ENCODE data around the gene ARFGEF3.
A peak's percentile ranks its signal among the peaks of the same experiment; 100 is the strongest.

Gene ARFGEF3

GRCh38 chr6:138318741-138319375 is 157.1 kb downstream of the ARFGEF3 start:
- Histone ChIP-seq H3K4me1 (ENCODE audit: control insufficient read depth, insufficient read depth, low read length) (no peaks in the 10 kb centered on the region), H3K4me3 (ENCODE audit: low read depth, low read length) (no peak overlapping the region), H3K27ac (ENCODE audit: extremely low read depth, low read depth, low read length) (no peak overlapping the region), H3K9me3 (ENCODE audit: control insufficient read depth, insufficient read depth, low read depth, low read length) (no peaks in the 10 kb centered on the region), H3K36me3 (ENCODE audit: control insufficient read depth in 2 of 2, insufficient read depth in 1 of 2, low read length in 2 of 2) (peaks cover 6 to 48% of the 10 kb centered on the region in 2 experiments)
- ChIA-PET CTCF (interaction anchor here (0.6 to 1.0 kb wide), 2 partner anchors 31 to 83 kb away, joined by 3 read pairs; no protein-coding TSS in a partner anchor), POLR2A (interaction anchor here (0.5 kb wide), 1 partner anchor 52 kb away, joined by 5 read pairs; no protein-coding TSS in a partner anchor)
- no peak for TF ChIP-seq ZNF140 (tag by site-specific recombination; IDR thresholded peaks at IDR 0.05)
- TF ChIP-seq ZBTB21 (tag by site-specific recombination; IDR thresholded peaks at IDR 0.05), result no peak
- no peak for TF ChIP-seq OVOL3 (tag by site-specific recombination; IDR thresholded peaks at IDR 0.05)
- TF ChIP-seq ZNF221 (tag by site-specific recombination; IDR thresholded peaks at IDR 0.05; ENCODE audit: borderline replicate concordance), result no peak
- TF ChIP-seq ZNF555 (tag by site-specific recombination; conservative IDR thresholded peaks at IDR 0.05), result no peak
- TF ChIP-seq ZNF777 (tag by site-specific recombination; IDR thresholded peaks at IDR 0.05; ENCODE audit: borderline replicate concordance), result no peak
- TF ChIP-seq ZNF585B (tag by site-specific recombination; IDR thresholded peaks at IDR 0.05), result no peak
- no peak for TF ChIP-seq ZNF768 (tag by site-specific recombination; IDR thresholded peaks at IDR 0.05)
- no peak for TF ChIP-seq ZXDB (tag by site-specific recombination; IDR thresholded peaks at IDR 0.05)
- TF ChIP-seq SCRT1 (tag by site-specific recombination; IDR thresholded peaks at IDR 0.05; ENCODE audit: borderline replicate concordance), result no peak
- TF ChIP-seq ZNF791 (tag by site-specific recombination; IDR thresholded peaks at IDR 0.05), result no peak
- no peak for TF ChIP-seq ZNF548 (tag by site-specific recombination; IDR thresholded peaks at IDR 0.05)
- no peak for TF ChIP-seq ZNF529 (tag by site-specific recombination; IDR thresholded peaks at IDR 0.05; ENCODE audit: insufficient replicate concordance)
- no peak for TF ChIP-seq ZNF558 (tag by site-specific recombination; IDR thresholded peaks at IDR 0.05)
- no peak for TF ChIP-seq REPIN1 (tag by site-specific recombination; IDR thresholded peaks at IDR 0.05; ENCODE audit: low read depth)
- TF ChIP-seq ZBTB17 (tag by site-specific recombination; IDR thresholded peaks at IDR 0.05), result no peak
- TF ChIP-seq ZNF114 (tag by site-specific recombination; IDR thresholded peaks at IDR 0.05), result no peak
- no peak for TF ChIP-seq ZSCAN4 (tag by site-specific recombination; IDR thresholded peaks at IDR 0.05)
- TF ChIP-seq ZNF362 (tag by site-specific recombination; IDR thresholded peaks at IDR 0.05), result no peak
- TF ChIP-seq ZNF214 (tag by site-specific recombination; IDR thresholded peaks at IDR 0.05; ENCODE audit: borderline replicate concordance), result no peak

GRCh38 chr6:138321934-138322333 is 160.2 kb downstream of the ARFGEF3 start:
- ChIA-PET CTCF (interaction anchor here (0.5 kb wide), 1 partner anchor 46 kb away, joined by 4 read pairs; no protein-coding TSS in a partner anchor), POLR2A (no interaction called here)
- Histone ChIP-seq H3K27ac (ENCODE audit: extremely low read depth, low read depth, low read length) (no peak overlapping the region), H3K4me1 (ENCODE audit: control insufficient read depth, insufficient read depth, low read length) (no peaks in the 10 kb centered on the region), H3K9me3 (ENCODE audit: control insufficient read depth, insufficient read depth, low read depth, low read length) (no peaks in the 10 kb centered on the region), H3K36me3 (ENCODE audit: control insufficient read depth in 2 of 2, insufficient read depth in 1 of 2, low read length in 2 of 2) (peaks cover 6 to 59% of the 10 kb centered on the region in 2 experiments), H3K4me3 (ENCODE audit: low read depth, low read length) (no peak overlapping the region)
- TF ChIP-seq ZNF837 (tag by site-specific recombination; IDR thresholded peaks at IDR 0.05), result no peak
- peak; percentile 97 for TF ChIP-seq ZNF10 (tag by site-specific recombination; IDR thresholded peaks at IDR 0.05)
- no peak for TF ChIP-seq ZNF302 (tag by site-specific recombination; IDR thresholded peaks at IDR 0.05; ENCODE audit: low read depth)
- no peak for TF ChIP-seq ZNF23 (tag by site-specific recombination; IDR thresholded peaks at IDR 0.05; ENCODE audit: borderline replicate concordance)
